Ascending aorta (tissue), 2 donors: Measurements from ENCODE around the gene NAA35. TPM values are rescaled to one million over a fixed set of nuclear protein-coding genes. Genes with fewer than 3 reads are reported as not detected.

Experiments used
- DNase-seq, 2 donors: peaks; one replicate each; pipeline ENCODE4 v3.0.0-alpha.2; 2019; ENCODE audit warnings: low spot score in 2 of 2
- H3K27ac ChIP-seq, 2 donors: fragments of 200-600 bp; sonication (generic); one replicate each; pipeline ENCODE4 v1.5.1; 2016 to 2017; ENCODE audit warnings: mild to moderate bottlenecking in 1 of 2
- H3K27me3 ChIP-seq: fragments of 200-600 bp; sonication (generic); one replicate; pipeline ENCODE4 v1.5.1; 2017
- H3K36me3 ChIP-seq, 2 donors: fragments of 200-600 bp; sonication (generic); one replicate each; pipeline ENCODE4 v1.5.1; 2016
- H3K4me1 ChIP-seq, 2 donors: fragments of 200-600 bp; sonication (generic); one replicate each; pipeline ENCODE4 v1.5.1; 2016 to 2017; ENCODE audit warnings: mild to moderate bottlenecking in 1 of 2
- H3K4me3 ChIP-seq, 2 donors: fragments of 200-600 bp; sonication (generic); one replicate each; pipeline ENCODE4 v1.5.1; 2016 to 2017; ENCODE audit warnings: mild to moderate bottlenecking in 1 of 2
- H3K9me3 ChIP-seq, 2 donors: fragments of 200-600 bp; sonication (generic); one replicate each; pipeline ENCODE4 v1.5.1; 2016
- intact Hi-C: fragments of 100-400 bp; cut with DNase I; formaldehyde crosslinking; loops from one replicate; pipeline ENCODE4 v1.15.1; 2023
- total RNA-seq: library from RNA; depleted of rRNA; stranded (reverse); fragments of >200 nt; gene quantifications from one replicate; pipeline ENCODE4 v1.1.0, GENCODE V29; 2016
- TF ChIP-seq, protein P1 (sequence below), 3 experiments: fragments of 200-600 bp in 2 of 3; fragments of 450-650 bp in 1 of 3; sonication (generic) in 2 of 3; IDR thresholded peaks; one replicate each; pipeline ENCODE4 v1.5.1; 2016 to 2019; ENCODE audit warnings: antibody characterized with exemption in 3 of 3, mild to moderate bottlenecking in 1 of 3, moderate library complexity in 1 of 3

NAA35 gene
- total RNA-seq, 1 donor from 2014 or later = 3.3 TPM

DNA sequence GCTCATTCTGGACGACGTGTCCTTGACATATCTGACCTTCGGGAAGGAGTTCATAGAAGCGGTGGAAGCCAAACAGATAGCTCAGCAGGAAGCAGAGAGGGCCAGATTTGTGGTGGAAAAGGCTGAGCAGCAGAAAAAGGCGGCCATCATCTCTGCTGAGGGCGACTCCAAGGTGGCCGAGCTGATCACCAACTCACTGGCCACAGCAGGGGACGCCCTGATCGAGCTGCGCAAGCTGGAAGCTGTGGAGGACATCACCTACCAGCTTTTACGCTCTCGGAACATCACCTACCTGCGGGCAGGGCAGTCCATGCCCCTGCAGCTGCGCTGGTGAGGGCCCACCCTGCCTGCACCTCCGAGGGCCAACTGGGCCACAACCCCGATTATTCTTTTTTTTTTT is 41.6 kb upstream of the NAA35 start:
- H3K36me3 ChIP-seq = no peaks in the 10 kb centered on the region
- H3K4me3 ChIP-seq = no peak overlapping the region
- no peaks in the 10 kb centered on the region for H3K27me3 ChIP-seq
- no peaks in the 10 kb centered on the region for H3K9me3 ChIP-seq
- no peak for DNase-seq
- intact Hi-C loops = no loop called here
- no peak overlapping the region for H3K27ac ChIP-seq
- H3K4me1 ChIP-seq = no peaks in the 10 kb centered on the region
- TF ChIP-seq, protein P1, sequence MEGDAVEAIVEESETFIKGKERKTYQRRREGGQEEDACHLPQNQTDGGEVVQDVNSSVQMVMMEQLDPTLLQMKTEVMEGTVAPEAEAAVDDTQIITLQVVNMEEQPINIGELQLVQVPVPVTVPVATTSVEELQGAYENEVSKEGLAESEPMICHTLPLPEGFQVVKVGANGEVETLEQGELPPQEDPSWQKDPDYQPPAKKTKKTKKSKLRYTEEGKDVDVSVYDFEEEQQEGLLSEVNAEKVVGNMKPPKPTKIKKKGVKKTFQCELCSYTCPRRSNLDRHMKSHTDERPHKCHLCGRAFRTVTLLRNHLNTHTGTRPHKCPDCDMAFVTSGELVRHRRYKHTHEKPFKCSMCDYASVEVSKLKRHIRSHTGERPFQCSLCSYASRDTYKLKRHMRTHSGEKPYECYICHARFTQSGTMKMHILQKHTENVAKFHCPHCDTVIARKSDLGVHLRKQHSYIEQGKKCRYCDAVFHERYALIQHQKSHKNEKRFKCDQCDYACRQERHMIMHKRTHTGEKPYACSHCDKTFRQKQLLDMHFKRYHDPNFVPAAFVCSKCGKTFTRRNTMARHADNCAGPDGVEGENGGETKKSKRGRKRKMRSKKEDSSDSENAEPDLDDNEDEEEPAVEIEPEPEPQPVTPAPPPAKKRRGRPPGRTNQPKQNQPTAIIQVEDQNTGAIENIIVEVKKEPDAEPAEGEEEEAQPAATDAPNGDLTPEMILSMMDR (IDR thresholded peaks at IDR 0.05) = no peak

DNA sequence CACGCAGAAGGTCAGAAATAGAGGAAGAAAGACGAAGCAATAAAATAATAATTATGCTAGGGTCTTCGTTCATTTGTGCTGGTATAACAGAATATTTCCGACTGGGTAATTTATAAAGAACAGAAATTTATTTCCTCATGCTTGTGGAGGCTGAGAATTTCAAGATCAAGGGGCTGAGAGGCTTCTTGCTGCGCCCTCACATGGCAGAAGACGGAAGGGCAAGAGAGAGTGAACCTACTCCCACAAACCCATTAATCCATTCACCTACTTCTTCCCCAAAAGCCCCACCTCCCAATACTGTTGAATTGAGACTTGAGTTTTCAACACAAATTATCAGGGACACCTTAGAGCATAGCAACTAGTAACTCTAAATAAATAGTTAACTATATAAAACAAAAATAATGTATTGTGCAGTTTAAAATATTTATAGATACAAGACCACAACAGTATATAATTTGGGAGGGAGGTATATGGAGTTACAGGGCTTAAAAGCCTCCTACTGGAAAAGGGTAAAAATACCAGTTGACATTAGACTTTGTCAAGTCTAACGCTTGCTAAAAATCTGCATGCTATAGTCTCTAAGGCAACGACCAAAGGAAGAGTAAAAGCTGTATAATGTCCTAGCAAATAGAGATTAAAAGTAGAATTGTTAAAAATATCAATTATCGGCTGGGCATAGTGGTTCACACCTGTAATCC is 40.3 kb upstream of the NAA35 start:
- no peak overlapping the region for H3K4me3 ChIP-seq
- no peak overlapping the region for H3K27ac ChIP-seq
- no peaks in the 10 kb centered on the region for H3K36me3 ChIP-seq
- intact Hi-C loops = no loop called here
- TF ChIP-seq, protein P1 (IDR thresholded peaks at IDR 0.05) = peak in 1 of 3 experiments; percentile 24
- H3K9me3 ChIP-seq = no peaks in the 10 kb centered on the region
- DNase-seq = no peak
- no peaks in the 10 kb centered on the region for H3K27me3 ChIP-seq
- H3K4me1 ChIP-seq = no peaks in the 10 kb centered on the region

DNA sequence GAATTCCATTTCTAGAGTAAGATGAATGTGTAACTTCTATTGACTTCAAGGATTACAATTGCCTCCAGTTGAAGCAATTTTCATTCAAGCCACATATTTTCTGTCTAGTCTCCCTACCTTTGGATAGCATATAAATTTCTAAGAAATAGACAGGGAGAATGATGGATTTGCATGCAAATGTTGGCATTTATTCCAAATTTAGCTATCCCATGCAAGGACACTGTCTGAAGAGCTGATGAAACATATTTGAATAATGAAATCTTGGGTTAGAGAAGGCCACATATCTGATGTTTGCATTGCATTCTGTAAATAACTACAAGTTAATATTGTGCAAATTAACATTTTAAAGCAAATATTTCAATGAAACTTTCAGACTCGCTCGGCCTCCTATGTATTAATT is 36.0 kb upstream of the NAA35 start:
- intact Hi-C loops = no loop called here
- no peaks in the 10 kb centered on the region for H3K4me1 ChIP-seq
- TF ChIP-seq, protein P1 (IDR thresholded peaks at IDR 0.05) = no peak

DNA sequence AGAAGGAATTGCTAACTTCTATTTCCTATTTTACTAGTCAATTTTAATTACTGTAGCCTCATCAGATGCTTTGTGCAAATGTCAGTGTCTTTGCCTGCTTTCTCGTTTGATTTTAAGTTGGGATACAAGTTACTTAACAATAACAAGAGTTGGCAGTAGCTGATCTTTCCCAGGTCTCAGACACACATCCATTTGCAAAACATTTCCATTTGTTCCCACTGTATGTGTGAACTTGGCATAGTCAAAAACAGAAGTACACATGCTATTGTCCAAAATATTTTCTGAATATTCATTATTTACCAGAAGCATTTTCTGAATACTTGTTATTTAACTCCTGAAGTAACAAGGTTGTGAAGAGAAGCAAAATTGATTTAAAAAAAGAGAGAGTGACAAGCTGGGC is 35.0 kb upstream of the NAA35 start:
- no peak overlapping the region for H3K4me3 ChIP-seq
- H3K9me3 ChIP-seq = no peaks in the 10 kb centered on the region
- DNase-seq = no peak
- TF ChIP-seq, protein P1 (IDR thresholded peaks at IDR 0.05) = no peak
- H3K4me1 ChIP-seq = no peaks in the 10 kb centered on the region
- no peak overlapping the region for H3K27ac ChIP-seq
- intact Hi-C loops = no loop called here
- H3K36me3 ChIP-seq = no peaks in the 10 kb centered on the region
- H3K27me3 ChIP-seq = no peaks in the 10 kb centered on the region

More for the DNA sequence above, 36.0 kb upstream of the NAA35 start:
- Histone ChIP-seq H3K36me3 (no peaks in the 10 kb centered on the region), H3K27ac (no peak overlapping the region), H3K9me3 (no peaks in the 10 kb centered on the region), H3K4me3 (no peak overlapping the region), H3K27me3 (no peaks in the 10 kb centered on the region)
- no peak for DNase-seq

DNA sequence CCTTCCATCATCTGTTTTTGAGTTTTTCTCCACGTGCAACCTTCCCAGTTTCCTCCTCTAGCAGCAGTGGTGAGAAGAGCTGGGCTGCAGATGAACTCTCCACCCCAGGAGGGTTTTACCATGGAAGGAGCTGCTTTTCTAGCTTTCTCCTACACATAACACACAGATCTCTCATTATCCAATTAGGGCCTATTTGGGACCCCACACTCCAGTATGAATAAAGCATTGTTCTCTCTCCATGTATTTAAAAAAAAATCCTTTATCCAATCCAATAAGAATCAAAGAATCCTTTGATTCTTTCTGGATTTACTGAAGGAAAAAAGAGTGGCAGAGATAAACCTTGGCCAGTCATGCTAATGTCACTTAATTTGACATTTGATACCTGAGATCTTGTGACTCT is 31.6 kb upstream of the NAA35 start:
- DNase-seq = no peak
- no peaks in the 10 kb centered on the region for H3K9me3 ChIP-seq
- no peaks in the 10 kb centered on the region for H3K27me3 ChIP-seq
- H3K36me3 ChIP-seq = no peaks in the 10 kb centered on the region
- H3K4me1 ChIP-seq = no peaks in the 10 kb centered on the region
- intact Hi-C loops = no loop called here
- TF ChIP-seq, protein P1 (IDR thresholded peaks at IDR 0.05) = no peak
- H3K4me3 ChIP-seq = no peak overlapping the region
- no peak overlapping the region for H3K27ac ChIP-seq

DNA sequence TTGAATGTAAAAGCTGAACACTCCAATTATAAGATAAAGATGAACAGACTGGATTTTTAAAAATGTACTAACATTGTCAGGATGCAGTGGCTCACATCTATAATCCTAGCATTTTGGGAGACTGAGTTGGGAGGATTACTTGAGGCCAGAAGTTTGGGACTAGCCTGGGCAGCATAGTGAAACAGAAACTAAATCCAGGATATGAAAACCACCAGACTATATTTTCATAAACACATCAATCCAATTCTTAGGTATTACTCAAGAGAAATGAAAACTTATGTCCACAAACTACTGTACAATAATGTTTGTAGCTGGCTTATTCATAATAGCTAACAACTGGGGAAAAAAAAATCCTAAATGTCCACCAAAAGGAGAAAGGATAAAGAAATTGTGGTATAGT is 26.8 kb upstream of the NAA35 start:
- Histone ChIP-seq H3K27me3 (no peaks in the 10 kb centered on the region), H3K4me3 (no peak overlapping the region), H3K9me3 (no peaks in the 10 kb centered on the region), H3K36me3 (no peaks in the 10 kb centered on the region), H3K4me1 (no peaks in the 10 kb centered on the region), H3K27ac (no peak overlapping the region)
- intact Hi-C loops = no loop called here
- TF ChIP-seq, protein P1 (IDR thresholded peaks at IDR 0.05) = no peak
- DNase-seq = no peak
